Lung microvascular endothelial cell (primary cell): ENCODE results near the gene DYNLT2. TPM values are rescaled to one million over a fixed set of nuclear protein-coding genes. Genes with fewer than 3 reads are reported as not detected.

ENCODE experiments used
- DNase-seq, 2 donors: peaks; one replicate each; pipeline versions ENCODE4 v3.0.0 to v3.0.0-alpha.2; 2010; ENCODE audit warnings: low read depth in 2 of 2
- total RNA-seq: library from RNA; depleted of rRNA; stranded (reverse); fragments of >200 nt; gene quantifications from 2 replicates; pipeline ENCODE4 v1.2.1, GENCODE V29; 2014

DYNLT2 gene
- total RNA-seq = 0.22 and 0.60 TPM in 2 replicates

- peak; percentile 95 for DNase-seq
Measured at GRCh38 chr6:169751242-169752073, at the start of gene DYNLT2, which contains the start of gene ERMARD. Gene DYNLT2 (minus strand): TSS chr6:169751572. CDS start chr6:169751458, 114 bp downstream. Gene ERMARD (plus strand): TSS chr6:169751622. CDS start chr6:169751658, 36 bp downstream.

- DNase-seq = no peak
Measured at GRCh38 chr6:169800668-169801395, 49.5 kb upstream of the DYNLT2 start.

GRCh38 chr6:169800116-169800667, 48.8 kb upstream of the DYNLT2 start:
- DNase-seq = no peak

GRCh38 chr6:169799474-169799926, 48.1 kb upstream of the DYNLT2 start:
- DNase-seq = no peak

GRCh38 chr6:169798764-169799473, 47.5 kb upstream of the DYNLT2 start:
- DNase-seq = no peak

GRCh38 chr6:169795196-169795595, 43.8 kb upstream of the DYNLT2 start:
- no peak for DNase-seq

- no peak for DNase-seq
Measured at GRCh38 chr6:169794317-169795055, 43.1 kb upstream of the DYNLT2 start.

- no peak for DNase-seq
Measured at GRCh38 chr6:169793408-169793807, 42.0 kb upstream of the DYNLT2 start.

GRCh38 chr6:169792306-169793015, 41.1 kb upstream of the DYNLT2 start:
- DNase-seq = no peak

- no peak for DNase-seq
Measured at GRCh38 chr6:169791721-169792131, 40.4 kb upstream of the DYNLT2 start.

GRCh38 chr6:169789944-169790927, 38.9 kb upstream of the DYNLT2 start:
- DNase-seq = peak; percentile 69 to 74

- no peak for DNase-seq
Measured at GRCh38 chr6:169789146-169789943, 38.0 kb upstream of the DYNLT2 start.

- no peak for DNase-seq
Measured at GRCh38 chr6:169788809-169789145, 37.4 kb upstream of the DYNLT2 start.

- DNase-seq = no peak
Measured at GRCh38 chr6:169787797-169788196, 36.4 kb upstream of the DYNLT2 start.

- DNase-seq = no peak
Measured at GRCh38 chr6:169786349-169786748, 35.0 kb upstream of the DYNLT2 start.

- DNase-seq = no peak
Measured at GRCh38 chr6:169785566-169785965, 34.2 kb upstream of the DYNLT2 start.

- DNase-seq = no peak
Measured at GRCh38 chr6:169784821-169785340, 33.5 kb upstream of the DYNLT2 start.
